ENCODE results near the gene KCTD19.

- TF ChIP-seq CTCF (IDR thresholded peaks at IDR 0.05): no peak
- TF ChIP-seq POLR2AphosphoS5 (IDR thresholded peaks at IDR 0.05; ENCODE audit: insufficient read depth in 1 of 2, low read depth in 1 of 2): no peak
- no peak for TF ChIP-seq POLR2A (IDR thresholded peaks at IDR 0.05)
Measured at GRCh38 chr16:67245674-67246080, 80.9 kb downstream of the KCTD19 start.

All from vagina (tissue), 2 donors.